Osteocyte (in vitro differentiated cells): ENCODE results near the gene STK33. TPM values are rescaled to one million over a fixed set of nuclear protein-coding genes. Genes with fewer than 3 reads are reported as not detected.

ENCODE experiments used
- DNase-seq: peaks from one replicate; pipeline ENCODE4 v3.0.0; 2021; ENCODE audit warnings: mixed read lengths; ENCODE audit not compliant: unreplicated experiment; ENCODE audit errors: extremely low spot score
- H3K27ac Mint-ChIP-seq: one replicate; pipeline ENCODE4 v1.8.0; 2021; ENCODE audit warnings: mild to moderate bottlenecking, mixed read lengths; ENCODE audit not compliant: unreplicated experiment
- H3K27me3 Mint-ChIP-seq: one replicate; pipeline ENCODE4 v1.8.0; 2021; ENCODE audit warnings: mixed read lengths; ENCODE audit not compliant: unreplicated experiment
- H3K36me3 Mint-ChIP-seq: one replicate; pipeline ENCODE4 v1.8.0; 2021; ENCODE audit warnings: mixed read lengths; ENCODE audit not compliant: unreplicated experiment
- H3K4me1 Mint-ChIP-seq: one replicate; pipeline ENCODE4 v1.8.0; 2021; ENCODE audit warnings: mixed read lengths; ENCODE audit not compliant: unreplicated experiment
- H3K4me3 Mint-ChIP-seq: one replicate; pipeline ENCODE4 v1.8.0; 2021; ENCODE audit warnings: mild to moderate bottlenecking, moderate library complexity, mixed read lengths; ENCODE audit not compliant: unreplicated experiment
- H3K9me3 Mint-ChIP-seq: one replicate; pipeline ENCODE4 v1.8.0; 2021; ENCODE audit warnings: mixed read lengths; ENCODE audit not compliant: unreplicated experiment
- total RNA-seq: library from RNA; stranded (reverse); gene quantifications from 2 replicates; pipeline ENCODE4 v1.2.1, GENCODE V29; 2021
- TF ChIP-seq, protein P1 (sequence below): fragments of 200-600 bp; sonication (generic); IDR thresholded peaks from 2 replicates; pipeline ENCODE4 v1.5.0; 2021; ENCODE audit warnings: antibody characterized with exemption, mild to moderate bottlenecking, moderate library complexity

Gene STK33
- total RNA-seq, 1 donor from 2014 or later, result 1.3 TPM

DNA sequence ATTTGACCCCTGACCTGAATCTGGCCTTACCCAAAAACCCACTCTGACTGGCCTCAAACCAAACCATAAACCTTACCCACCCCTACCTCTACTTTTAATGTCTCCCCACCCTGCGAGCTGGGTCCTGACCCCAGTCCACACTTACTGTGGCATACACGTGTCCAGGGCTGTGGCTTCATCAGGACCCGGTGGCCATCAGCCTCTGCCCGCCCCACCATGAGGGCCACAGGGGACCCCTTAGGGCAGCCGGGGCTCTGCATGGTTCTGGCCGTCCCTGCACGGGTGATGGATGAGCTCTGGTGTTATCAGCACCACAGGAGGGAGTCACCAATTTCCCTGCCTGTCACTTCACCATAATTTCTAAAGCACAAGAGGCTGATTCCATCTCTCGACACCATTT lies 242.8 kb downstream of the STK33 start:
- no peaks in the 10 kb centered on the region for H3K36me3 Mint-ChIP-seq
- no peak overlapping the region for H3K27ac Mint-ChIP-seq
- TF ChIP-seq, protein P1, sequence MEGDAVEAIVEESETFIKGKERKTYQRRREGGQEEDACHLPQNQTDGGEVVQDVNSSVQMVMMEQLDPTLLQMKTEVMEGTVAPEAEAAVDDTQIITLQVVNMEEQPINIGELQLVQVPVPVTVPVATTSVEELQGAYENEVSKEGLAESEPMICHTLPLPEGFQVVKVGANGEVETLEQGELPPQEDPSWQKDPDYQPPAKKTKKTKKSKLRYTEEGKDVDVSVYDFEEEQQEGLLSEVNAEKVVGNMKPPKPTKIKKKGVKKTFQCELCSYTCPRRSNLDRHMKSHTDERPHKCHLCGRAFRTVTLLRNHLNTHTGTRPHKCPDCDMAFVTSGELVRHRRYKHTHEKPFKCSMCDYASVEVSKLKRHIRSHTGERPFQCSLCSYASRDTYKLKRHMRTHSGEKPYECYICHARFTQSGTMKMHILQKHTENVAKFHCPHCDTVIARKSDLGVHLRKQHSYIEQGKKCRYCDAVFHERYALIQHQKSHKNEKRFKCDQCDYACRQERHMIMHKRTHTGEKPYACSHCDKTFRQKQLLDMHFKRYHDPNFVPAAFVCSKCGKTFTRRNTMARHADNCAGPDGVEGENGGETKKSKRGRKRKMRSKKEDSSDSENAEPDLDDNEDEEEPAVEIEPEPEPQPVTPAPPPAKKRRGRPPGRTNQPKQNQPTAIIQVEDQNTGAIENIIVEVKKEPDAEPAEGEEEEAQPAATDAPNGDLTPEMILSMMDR, result no peak
- no peak overlapping the region for H3K4me3 Mint-ChIP-seq
- H3K9me3 Mint-ChIP-seq, result no peaks in the 10 kb centered on the region
- no peak for DNase-seq
- peaks cover 46% of the 10 kb centered on the region for H3K27me3 Mint-ChIP-seq
- peaks cover 5% of the 10 kb centered on the region for H3K4me1 Mint-ChIP-seq

DNA sequence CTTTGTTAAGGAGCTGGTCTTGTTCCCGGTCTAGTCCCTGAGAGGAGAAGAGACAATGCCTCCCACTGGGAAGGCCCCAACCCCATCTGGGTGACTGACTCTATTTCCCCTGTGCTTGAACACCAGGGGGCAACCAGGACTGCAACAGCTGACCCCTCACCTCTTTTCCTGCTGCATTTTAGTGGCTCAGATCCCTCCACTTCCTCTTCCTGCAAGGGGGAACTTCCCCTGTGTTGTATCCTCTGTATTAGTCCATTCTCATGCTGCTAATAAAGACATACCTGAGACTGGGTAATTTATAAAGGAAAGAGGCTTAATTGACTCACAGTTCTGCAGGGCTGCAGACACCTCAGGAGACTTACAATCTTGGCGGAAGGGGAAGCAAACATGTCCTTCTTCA lies 246.1 kb downstream of the STK33 start:
- Mint-ChIP-seq H3K27me3 (peaks cover 24% of the 10 kb centered on the region), H3K4me3 (no peak overlapping the region), H3K4me1 (no peaks in the 10 kb centered on the region), H3K9me3 (no peaks in the 10 kb centered on the region), H3K36me3 (no peaks in the 10 kb centered on the region), H3K27ac (no peak overlapping the region)
- DNase-seq, result no peak
- TF ChIP-seq, protein P1, result no peak

DNA sequence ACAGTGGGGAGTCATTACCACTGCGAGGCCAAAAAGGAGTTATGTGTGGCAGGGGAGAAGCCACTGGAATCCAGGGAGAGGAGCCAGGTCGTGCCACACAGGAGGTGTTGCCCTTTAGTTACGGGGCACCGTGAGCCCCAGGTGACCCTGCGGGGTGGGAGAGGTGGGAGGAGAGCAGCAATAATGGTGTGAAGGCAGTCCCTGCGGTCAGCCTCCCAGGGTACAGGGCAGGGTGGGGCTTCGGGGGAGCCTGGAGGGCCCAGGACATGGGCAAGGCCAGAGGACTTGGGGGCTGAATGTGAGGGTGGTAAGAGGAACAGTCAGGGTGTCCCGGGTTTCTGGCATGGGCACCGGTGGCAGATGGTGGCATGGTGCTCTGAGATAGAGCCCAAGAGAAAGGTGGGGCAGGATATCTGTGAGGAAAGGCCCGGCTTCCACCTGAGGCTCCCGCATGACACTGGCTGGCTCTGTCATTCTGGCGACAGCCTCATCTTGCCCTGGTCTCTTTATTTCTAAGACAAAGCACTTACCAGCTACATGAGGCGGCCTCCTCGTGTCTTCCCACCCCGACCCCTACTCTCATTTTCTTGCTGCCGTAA lies 247.8 kb downstream of the STK33 start:
- DNase-seq, result no peak
- peaks cover 21% of the 10 kb centered on the region for H3K27me3 Mint-ChIP-seq
- no peak overlapping the region for H3K27ac Mint-ChIP-seq
- H3K9me3 Mint-ChIP-seq, result no peaks in the 10 kb centered on the region
- no peak overlapping the region for H3K4me3 Mint-ChIP-seq
- TF ChIP-seq, protein P1, result no peak
- H3K4me1 Mint-ChIP-seq, result no peaks in the 10 kb centered on the region
- no peaks in the 10 kb centered on the region for H3K36me3 Mint-ChIP-seq

DNA sequence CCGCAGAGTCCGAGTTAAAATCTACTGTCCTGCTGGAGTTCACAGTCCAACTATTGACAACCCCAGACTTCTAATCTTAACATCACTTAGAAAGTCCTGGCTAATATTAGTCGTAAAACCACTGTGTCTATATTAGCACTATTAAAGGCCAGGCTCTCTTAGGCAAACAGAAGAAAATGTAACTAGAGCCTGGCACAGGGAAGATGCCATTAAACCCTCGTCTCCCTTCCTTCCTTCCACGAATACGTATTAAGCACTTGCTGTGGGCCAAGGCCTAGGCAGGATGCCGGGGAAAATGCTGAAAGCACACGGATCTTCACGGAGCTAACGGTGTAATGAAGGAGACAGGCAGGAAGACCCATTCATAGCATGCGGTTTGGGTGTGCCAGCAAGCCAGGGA lies 248.8 kb downstream of the STK33 start:
- no peak for DNase-seq
- Mint-ChIP-seq H3K27me3 (peaks cover 19% of the 10 kb centered on the region), H3K4me1 (no peaks in the 10 kb centered on the region), H3K4me3 (no peak overlapping the region), H3K9me3 (no peaks in the 10 kb centered on the region), H3K36me3 (no peaks in the 10 kb centered on the region), H3K27ac (no peak overlapping the region)
- TF ChIP-seq, protein P1, result no peak

DNA sequence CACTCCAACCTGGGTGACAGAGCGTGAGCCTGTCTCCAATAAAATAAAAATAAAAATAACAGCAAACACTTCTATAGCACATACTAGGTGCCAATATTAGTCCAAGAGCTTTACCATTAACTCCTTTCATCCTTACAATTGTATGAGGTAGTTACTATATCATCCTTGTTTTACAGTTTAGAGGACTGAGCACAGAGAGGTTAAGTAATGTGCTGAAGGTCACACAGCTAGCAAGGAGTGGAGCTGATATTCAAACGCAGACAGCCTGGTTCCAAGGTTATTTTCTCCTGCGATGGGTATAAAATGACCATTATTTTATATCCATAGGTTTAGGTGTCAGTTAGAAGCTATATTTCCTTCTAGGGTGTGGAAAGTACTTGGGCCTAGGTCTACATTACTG lies 249.7 kb downstream of the STK33 start:
- Mint-ChIP-seq H3K36me3 (no peaks in the 10 kb centered on the region), H3K9me3 (no peaks in the 10 kb centered on the region), H3K4me3 (no peak overlapping the region), H3K27me3 (peaks cover 15% of the 10 kb centered on the region), H3K4me1 (no peaks in the 10 kb centered on the region), H3K27ac (no peak overlapping the region)
- no peak for DNase-seq
- TF ChIP-seq, protein P1, result no peak
